A673 (cell line): Measurements from ENCODE around the gene SVOP.

Source experiments
- CTCF ChIP-seq: fragments of 300-800, 200-600 bp; sonication (generic); conservative IDR thresholded peaks from 2 replicates; pipeline ENCODE4 v1.5.1; 2017; ENCODE audit warnings: low read depth, mild to moderate bottlenecking, antibody characterized with exemption, low read length, moderate library complexity, mixed read lengths
- EZH2 ChIP-seq: fragments of 200-600 bp; sonication (generic); IDR thresholded peaks from 2 replicates; pipeline ENCODE4 v1.6.1; 2017; ENCODE audit warnings: borderline replicate concordance, low read depth, mild to moderate bottlenecking, mixed read lengths, antibody characterized with exemption, low read length; ENCODE audit not compliant: poor library complexity, severe bottlenecking

- no peak for TF ChIP-seq CTCF
- TF ChIP-seq EZH2: no peak
Measured at GRCh38 chr12:108949976-108950375, 70.9 kb downstream of the SVOP start.
